Breast epithelium (tissue), 3 donors: ENCODE results near the gene KRTAP5-3.

Experiments used
- CTCF ChIP-seq, 3 donors: fragments of 450-650 bp; IDR thresholded peaks; one replicate each; pipeline ENCODE4 v1.5.1; 2016 to 2017; ENCODE audit warnings: antibody characterized with exemption in 3 of 3, mild to moderate bottlenecking in 3 of 3, moderate library complexity in 3 of 3
- POLR2A ChIP-seq: fragments of 450-650 bp; IDR thresholded peaks from one replicate; pipeline ENCODE4 v1.6.1; 2016; ENCODE audit warnings: antibody characterized with exemption, mild to moderate bottlenecking, moderate library complexity
- POLR2AphosphoS5 ChIP-seq, 3 donors: sonication (generic); formaldehyde crosslinking; IDR thresholded peaks; one replicate each; pipeline ENCODE4 v1.6.1; 2017; ENCODE audit warnings: antibody characterized with exemption in 3 of 3

DNA sequence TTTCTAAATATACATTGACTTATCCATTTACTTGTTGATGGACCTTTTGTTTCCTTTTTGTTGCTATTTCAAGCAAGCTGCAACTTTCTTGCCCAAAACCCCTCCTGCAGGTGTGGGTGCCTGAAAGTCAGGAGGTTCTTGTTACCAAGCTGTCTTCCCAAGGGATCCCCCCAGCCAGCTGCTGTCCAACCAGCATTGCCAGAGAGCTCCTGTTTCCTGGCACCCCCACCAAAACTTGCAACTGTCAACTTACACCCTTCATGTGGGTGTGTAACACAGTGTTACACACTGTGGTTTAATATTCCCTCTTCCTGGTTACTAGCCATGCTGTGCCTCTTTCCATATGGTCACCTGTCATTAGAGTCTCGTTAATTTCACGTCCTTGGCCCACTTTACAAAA is 21.6 kb downstream of the KRTAP5-3 start:
- no peak for TF ChIP-seq CTCF (IDR thresholded peaks at IDR 0.05)
- no peak for TF ChIP-seq POLR2A
- no peak for TF ChIP-seq POLR2AphosphoS5 (IDR thresholded peaks at IDR 0.05)
